ENCODE measurements around the gene TRAF5.
"Not testable (repeated sequence)": the region's sequence is repeated elsewhere in the genome, so short reads cannot be mapped to it uniquely, and the experiment has no call there.

Gene TRAF5

DNA sequence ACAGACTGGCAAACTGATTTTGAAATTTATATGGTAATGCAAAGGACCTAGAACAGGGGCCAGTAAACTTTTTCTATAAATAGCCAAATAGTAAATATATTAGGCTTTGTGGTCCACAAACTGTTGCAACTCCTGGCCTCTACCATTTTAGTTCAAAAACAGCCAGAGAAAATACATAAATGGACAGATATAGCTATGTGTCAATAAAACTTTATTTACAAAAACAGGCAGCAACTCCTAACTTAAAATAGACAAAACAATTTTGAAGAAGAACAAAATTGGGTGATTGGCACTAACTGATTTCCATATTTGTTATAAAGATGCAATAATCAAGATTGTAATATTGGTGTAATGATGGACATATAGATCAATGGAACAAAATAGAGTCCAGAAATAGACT is 6.7 kb upstream of the TRAF5 start:
- no peak overlapping the region for H3K27ac ChIP-seq
- no peak for TF ChIP-seq ZFX (IDR thresholded peaks at IDR 0.05; ENCODE audit: borderline replicate concordance)

DNA sequence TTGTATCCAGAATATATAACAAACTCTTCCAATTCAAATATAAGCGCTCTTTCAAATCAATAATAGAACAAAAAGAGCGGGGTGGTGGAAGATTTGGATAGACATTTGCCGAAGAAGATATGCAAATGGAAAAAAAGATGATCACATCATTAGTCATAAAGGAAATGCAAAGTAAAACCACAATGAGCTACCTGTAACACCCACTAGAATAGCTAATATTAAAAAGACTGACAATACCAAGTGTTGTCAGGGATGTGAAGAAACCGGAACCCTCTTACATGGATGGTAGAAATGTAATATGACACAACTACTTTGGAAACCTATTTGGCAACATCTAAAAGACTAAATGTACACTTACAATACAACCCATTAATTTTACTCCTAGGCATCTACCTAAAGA is 5.7 kb upstream of the TRAF5 start:
- TF ChIP-seq, protein P1, sequence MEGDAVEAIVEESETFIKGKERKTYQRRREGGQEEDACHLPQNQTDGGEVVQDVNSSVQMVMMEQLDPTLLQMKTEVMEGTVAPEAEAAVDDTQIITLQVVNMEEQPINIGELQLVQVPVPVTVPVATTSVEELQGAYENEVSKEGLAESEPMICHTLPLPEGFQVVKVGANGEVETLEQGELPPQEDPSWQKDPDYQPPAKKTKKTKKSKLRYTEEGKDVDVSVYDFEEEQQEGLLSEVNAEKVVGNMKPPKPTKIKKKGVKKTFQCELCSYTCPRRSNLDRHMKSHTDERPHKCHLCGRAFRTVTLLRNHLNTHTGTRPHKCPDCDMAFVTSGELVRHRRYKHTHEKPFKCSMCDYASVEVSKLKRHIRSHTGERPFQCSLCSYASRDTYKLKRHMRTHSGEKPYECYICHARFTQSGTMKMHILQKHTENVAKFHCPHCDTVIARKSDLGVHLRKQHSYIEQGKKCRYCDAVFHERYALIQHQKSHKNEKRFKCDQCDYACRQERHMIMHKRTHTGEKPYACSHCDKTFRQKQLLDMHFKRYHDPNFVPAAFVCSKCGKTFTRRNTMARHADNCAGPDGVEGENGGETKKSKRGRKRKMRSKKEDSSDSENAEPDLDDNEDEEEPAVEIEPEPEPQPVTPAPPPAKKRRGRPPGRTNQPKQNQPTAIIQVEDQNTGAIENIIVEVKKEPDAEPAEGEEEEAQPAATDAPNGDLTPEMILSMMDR (IDR thresholded peaks at IDR 0.05): no peak
- no peak for TF ChIP-seq ZFX (IDR thresholded peaks at IDR 0.05; ENCODE audit: borderline replicate concordance)
- H3K27ac ChIP-seq: no peak overlapping the region

DNA sequence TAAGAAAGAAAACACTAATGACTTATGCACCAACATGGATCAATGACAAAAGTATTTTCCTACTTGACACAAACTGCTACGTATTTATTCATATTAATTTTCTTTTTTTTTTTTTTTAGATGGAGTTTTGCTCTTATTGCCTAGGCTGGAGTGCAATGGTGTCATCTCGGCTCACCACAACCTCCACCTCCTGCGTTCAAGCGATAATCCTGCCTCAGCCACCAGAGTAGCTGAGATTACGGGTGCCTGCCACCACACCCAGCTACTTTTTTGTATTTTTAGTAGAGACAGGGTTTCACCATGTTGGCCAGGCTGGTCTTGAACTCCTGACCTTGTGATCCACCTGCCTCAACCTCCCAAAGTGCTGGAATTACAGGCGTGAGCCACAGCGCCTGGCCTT is 5.0 kb upstream of the TRAF5 start:
- H3K27ac ChIP-seq: not testable (repeated sequence)

DNA sequence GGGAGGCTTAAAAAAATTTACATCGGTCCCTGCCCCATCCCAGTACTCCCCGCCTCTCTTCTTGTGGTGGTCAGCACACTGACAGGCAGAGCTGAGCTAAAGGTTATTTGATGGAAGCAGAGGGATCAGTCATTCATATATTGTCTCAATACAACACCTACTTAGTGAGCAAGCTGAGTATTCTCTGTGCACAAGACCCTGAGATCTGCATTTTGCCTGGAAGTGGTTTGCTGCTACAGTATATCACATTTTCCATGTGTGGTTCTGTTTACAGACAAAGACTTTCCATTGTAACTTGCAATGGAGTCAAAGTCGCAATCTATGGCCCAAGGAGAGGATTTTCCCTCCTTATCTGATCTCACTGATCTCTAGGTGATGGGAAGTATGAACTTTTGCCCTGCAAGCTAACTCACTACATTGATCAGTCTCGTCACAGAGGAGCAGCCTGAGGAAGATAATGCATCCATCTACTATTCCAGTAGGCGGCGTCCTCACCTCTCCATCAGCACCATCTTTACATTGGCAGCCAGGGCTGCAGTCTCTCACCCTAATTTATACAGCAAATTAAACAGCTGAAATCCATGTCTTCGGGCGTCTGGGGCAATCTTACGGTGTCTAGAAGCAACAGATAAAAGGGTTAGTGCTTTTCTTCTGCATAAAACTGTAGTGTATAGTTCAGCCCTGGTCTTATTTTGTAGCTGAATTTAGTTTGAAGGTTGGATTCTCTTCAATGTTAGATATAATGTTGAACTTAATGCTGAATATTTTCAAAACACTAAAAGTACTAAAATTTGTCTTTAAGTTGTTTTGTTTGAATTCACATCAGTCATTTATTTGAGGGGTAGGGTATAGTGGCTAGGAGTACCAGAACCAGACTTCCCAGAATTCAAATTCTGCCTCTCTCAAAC is 3.2 kb upstream of the TRAF5 start:
- TF ChIP-seq ZFX (IDR thresholded peaks at IDR 0.05; ENCODE audit: borderline replicate concordance): no peak
- TF ChIP-seq, protein P1 (IDR thresholded peaks at IDR 0.05): peak; percentile 99
- no peak overlapping the region for H3K27ac ChIP-seq

DNA sequence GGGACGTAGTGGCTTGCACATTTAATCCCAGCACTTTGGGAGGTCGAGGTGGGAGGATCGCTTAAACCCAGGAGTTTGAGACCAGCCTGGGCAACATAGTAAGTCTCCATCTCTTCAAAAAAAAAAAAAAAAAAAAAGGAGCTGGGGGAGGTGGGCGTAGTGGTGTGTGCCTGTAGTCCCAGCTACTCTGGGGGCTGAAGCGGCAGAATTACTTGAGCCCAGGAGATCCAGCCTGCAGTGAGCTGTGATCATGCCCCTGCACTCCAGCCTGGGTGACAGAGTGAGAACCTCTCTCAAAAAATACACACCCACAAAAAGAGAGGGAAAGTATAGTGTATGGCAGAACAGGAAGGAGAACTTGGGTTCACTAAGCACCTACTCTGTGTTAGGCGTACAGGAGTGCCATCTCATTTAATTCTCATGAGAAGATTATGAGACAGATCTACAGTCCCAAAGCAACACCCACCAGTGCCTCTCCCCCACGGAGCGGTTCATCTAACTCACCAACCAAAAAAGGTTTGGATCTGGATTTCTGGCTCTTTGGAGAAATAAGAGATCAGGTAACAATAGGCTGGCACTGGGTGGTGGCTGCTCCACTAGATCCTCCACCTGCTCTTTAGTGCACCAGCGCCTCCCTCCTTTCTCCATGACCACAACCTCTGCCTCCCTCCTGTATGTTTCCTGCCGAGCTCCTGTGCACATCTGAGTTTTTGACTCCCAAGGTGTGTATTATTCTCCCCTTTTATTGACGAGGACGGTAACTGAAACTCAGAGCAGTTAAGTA is 1.4 kb upstream of the TRAF5 start:
- no peak overlapping the region for H3K27ac ChIP-seq
- TF ChIP-seq, protein P1 (IDR thresholded peaks at IDR 0.05): no peak
- TF ChIP-seq ZFX (IDR thresholded peaks at IDR 0.05; ENCODE audit: borderline replicate concordance): no peak

DNA sequence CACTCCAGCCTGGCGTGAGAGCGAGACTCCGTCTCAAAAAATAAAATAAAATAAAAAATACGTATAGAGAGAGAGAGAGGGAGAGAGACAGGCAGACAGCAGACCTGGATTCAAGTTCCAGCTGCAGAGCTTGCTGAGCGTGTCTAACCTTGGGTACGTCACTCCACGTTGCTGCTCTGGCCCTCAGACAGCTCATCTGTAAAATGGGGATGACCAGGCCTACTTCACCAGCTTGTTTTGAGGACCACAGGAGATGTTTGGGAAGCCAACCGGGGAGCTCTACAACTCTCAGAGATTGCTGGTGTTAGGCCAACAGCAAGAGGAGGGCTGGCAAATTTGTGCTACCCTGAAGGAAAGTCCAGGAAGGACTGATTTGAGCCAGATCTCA is 499 bp upstream of the TRAF5 start:
- H3K27ac ChIP-seq: no peak overlapping the region
- TF ChIP-seq ZFX (IDR thresholded peaks at IDR 0.05; ENCODE audit: borderline replicate concordance): no peak
- TF ChIP-seq, protein P1 (IDR thresholded peaks at IDR 0.05): no peak

DNA sequence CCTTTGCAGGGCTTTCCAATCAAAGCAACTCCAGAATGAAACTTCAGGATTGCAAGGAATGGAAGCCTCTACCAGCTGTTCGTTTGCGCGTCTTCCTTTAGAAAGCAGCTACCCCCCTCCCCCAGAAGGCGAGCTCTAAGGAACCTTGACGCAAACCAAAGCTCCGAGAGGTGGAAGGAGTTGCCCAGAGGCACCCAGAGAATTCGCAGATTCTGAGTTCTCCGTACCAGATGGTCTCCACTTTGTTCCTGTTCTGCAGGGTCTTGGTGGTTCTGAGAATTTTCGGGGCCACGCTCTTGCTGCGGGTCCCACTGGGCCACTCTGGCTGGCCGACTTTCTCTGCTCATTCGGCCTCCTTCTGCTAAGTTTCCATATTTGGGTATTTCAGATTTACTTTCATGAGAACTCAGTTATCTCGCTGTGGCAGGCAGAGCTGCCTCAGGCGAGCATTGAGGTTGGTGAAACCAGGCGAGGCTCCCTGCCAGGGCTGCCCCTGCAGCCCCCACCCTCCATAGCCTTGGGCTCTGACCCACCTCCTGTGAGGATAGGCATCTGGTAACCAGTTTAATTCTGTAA is 801 bp downstream of the TRAF5 start:
- TF ChIP-seq, protein P1 (IDR thresholded peaks at IDR 0.05): no peak
- TF ChIP-seq ZFX (IDR thresholded peaks at IDR 0.05; ENCODE audit: borderline replicate concordance): no peak
- no peak overlapping the region for H3K27ac ChIP-seq
